ENCODE results near the gene ELK3. TPM values are rescaled to one million over a fixed set of nuclear protein-coding genes. Genes with fewer than 3 reads are reported as not detected.

The ELK3 gene
- total RNA-seq (2021) = 9.4 and 10.1 TPM in 2 replicates
- long read RNA-seq, full-length matches to known transcripts = 14 of 17 reads
- long read RNA-seq, partial matches to known transcripts = 0 of 17 reads
- long read RNA-seq, other reads (novel, unspliced or antisense) = 3 of 17 reads

DNA sequence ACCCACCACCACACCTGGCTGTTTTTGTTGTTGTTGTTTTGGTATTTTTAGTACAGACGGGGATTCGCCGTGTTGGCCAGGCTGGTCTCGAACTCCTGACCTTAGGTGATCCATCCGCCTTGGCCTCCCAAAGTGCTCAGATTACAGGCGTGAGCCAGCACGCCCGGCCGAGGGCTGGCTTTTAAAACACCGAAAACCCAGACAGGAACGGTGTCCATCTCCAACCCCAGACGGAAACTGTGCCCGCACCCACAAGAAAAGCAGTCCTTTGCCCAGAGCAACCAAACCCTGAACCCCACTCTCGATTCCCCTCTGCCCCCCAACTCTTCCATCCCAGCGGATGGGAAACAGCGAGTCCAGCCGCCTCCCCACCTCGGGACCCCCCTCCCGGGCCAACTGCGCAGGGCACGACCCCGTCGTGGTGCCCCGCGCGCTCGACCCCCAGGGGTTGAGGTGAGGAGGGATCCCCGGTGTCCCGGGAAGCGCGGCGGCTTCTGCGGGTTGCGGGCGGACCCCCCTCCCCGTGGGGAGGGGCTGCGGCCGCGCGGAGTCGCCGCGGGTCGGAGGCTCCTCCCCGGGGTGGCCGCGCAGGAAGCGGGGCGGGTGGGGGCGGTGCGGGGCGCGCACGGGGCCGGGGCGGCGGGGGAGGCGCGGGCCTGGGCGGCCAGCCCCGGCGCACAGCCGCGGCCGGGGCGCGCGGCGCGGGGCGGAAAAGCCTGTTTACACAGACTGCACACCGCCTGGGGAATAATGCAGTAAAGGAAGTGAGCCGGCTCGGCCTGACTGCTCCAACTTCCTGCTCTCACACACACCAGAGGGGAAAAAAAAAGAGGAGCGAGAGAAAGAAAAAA, at the start of gene ELK3:
Gene ELK3, plus strand, starts transcription at position 651 of the 851 bp plus-strand sequence.
- peaks cover 13% of the 10 kb centered on the region for H3K23me2 ChIP-seq (ENCODE audit: insufficient read length, low read depth, low read length, poor library complexity, severe bottlenecking)
- H3K56ac ChIP-seq (ENCODE audit: insufficient read length, low read depth, low read length) = no peak within 1 kb of the TSS
- no peak within 1 kb of the TSS for H4K5ac ChIP-seq (ENCODE audit: insufficient read length, low read depth, low read length)
- no peak within 1 kb of the TSS for H3K27ac ChIP-seq (ENCODE audit: insufficient read length, low read depth, low read length)
- H3K79me2 ChIP-seq (ENCODE audit: insufficient read depth, low read length) = 0 out of 2 replicates have a peak, but pooled peaks cover 1% of the 10 kb centered on the region
- H2AFZ ChIP-seq (ENCODE audit: low read length) = no peak within 1 kb of the TSS
- H2BK20ac ChIP-seq (ENCODE audit: low read depth, low read length, poor library complexity, severe bottlenecking) = no peak within 1 kb of the TSS
- no peak for TF ChIP-seq CTCF (conservative IDR thresholded peaks at IDR 0.05)
- no peak within 1 kb of the TSS for H3K23ac ChIP-seq (ENCODE audit: insufficient read length, low read depth, low read length)
- DNase-seq = peak; percentile 59
- H4K91ac ChIP-seq (ENCODE audit: insufficient read length, low read depth, low read length) = no peak within 1 kb of the TSS
- Mint-ChIP-seq H3K9me3 (no peaks in the 10 kb centered on the region; a peak in 1 of 5 replicates), H3K27me3 (ENCODE audit: low read depth) (peaks cover 18% of the 10 kb centered on the region), H3K4me3 (peak within 1 kb of the TSS; percentile 86 to 98), H3K4me1 (peaks cover 11 to 14% of the 10 kb centered on the region in 2 experiments), H3K27ac (no peak within 1 kb of the TSS), H3K36me3 (ENCODE audit: insufficient read depth in 1 of 3, low read depth in 3 of 3) (no peaks in the 10 kb centered on the region)
- H3K4ac ChIP-seq (ENCODE audit: low read depth, low read length) = no peak within 1 kb of the TSS
- H3K18ac ChIP-seq (ENCODE audit: insufficient read length, low read depth, low read length) = no peak within 1 kb of the TSS
- H2BK5ac ChIP-seq (ENCODE audit: insufficient read length, low read length) = no peak within 1 kb of the TSS
- no peak within 1 kb of the TSS; the same call in 1 of the 2 replicates for H3K14ac ChIP-seq (ENCODE audit: insufficient read depth, low read length)
- H3T11ph ChIP-seq (ENCODE audit: low read length) = no peak within 1 kb of the TSS
- peak within 1 kb of the TSS; percentile 44 for H3K9ac ChIP-seq (ENCODE audit: extremely low read depth, insufficient read length, low read length)
- no peak within 1 kb of the TSS for H2AK5ac ChIP-seq (ENCODE audit: insufficient read length, low read length)
- no peak within 1 kb of the TSS for H4K8ac ChIP-seq (replicated peaks; ENCODE audit: insufficient read length, low read depth, low read length)
- WGBS (ENCODE audit: extremely low coverage, insufficient read length, low lambda C conversion rate) = no CpG with 5 or more reads among the region's 75 CpGs
- no peaks in the 10 kb centered on the region for H3K27me3 ChIP-seq (ENCODE audit: insufficient read depth, low read length)
- no peak within 1 kb of the TSS for H2BK15ac ChIP-seq (ENCODE audit: low read depth, low read length)
- no peaks in the 10 kb centered on the region for H3K9me3 ChIP-seq (ENCODE audit: control insufficient read depth, low read depth, low read length)
- H4K20me1 ChIP-seq (ENCODE audit: control insufficient read depth, insufficient read depth, insufficient read length) = no peaks in the 10 kb centered on the region
- peak within 1 kb of the TSS; percentile 79 for H3K4me2 ChIP-seq (ENCODE audit: insufficient read depth, insufficient read length, low read length)
- H2BK12ac ChIP-seq (ENCODE audit: insufficient read length, low read depth, low read length) = no peak within 1 kb of the TSS
- no peak within 1 kb of the TSS for H2BK120ac ChIP-seq (ENCODE audit: low read depth, low read length, poor library complexity, severe bottlenecking)
- no peaks in the 10 kb centered on the region for H3K4me1 ChIP-seq (ENCODE audit: insufficient read depth, low read length)
- H3K79me1 ChIP-seq (ENCODE audit: insufficient read depth, low read depth, low read length, poor library complexity, severe bottlenecking) = no peaks in the 10 kb centered on the region

Measured in H9 (cell line).